ENCODE results near the gene WSCD1.

WSCD1 gene

GRCh38 chr17:6086603-6087400 lies 16.6 kb downstream of the WSCD1 start:
- no peak for DNase-seq

- no peak for DNase-seq
These were observed 18.0 kb downstream of the WSCD1 start for GRCh38 chr17:6088141-6088540.

DNA sequence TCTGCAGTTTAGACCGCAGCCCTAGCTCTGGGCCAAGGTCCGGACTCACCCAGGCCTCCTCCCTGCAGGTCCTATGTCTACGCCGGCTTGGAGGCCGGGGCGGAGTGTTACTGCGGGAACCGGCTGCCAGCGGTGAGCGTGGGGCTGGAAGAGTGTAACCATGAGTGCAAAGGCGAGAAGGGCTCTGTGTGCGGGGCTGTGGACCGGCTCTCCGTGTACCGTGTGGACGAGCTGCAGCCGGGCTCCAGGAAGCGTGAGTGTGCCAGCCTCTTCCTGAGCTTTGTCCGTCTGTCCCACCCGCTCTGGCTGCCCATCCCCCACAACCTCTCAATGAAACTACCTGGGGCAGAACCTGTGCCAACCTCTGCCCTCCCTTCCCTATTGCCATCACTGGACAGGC lies 20.1 kb downstream of the WSCD1 start:
- DNase-seq: no peak

GRCh38 chr17:6092182-6092902 lies 22.2 kb downstream of the WSCD1 start:
- no peak for DNase-seq

DNA sequence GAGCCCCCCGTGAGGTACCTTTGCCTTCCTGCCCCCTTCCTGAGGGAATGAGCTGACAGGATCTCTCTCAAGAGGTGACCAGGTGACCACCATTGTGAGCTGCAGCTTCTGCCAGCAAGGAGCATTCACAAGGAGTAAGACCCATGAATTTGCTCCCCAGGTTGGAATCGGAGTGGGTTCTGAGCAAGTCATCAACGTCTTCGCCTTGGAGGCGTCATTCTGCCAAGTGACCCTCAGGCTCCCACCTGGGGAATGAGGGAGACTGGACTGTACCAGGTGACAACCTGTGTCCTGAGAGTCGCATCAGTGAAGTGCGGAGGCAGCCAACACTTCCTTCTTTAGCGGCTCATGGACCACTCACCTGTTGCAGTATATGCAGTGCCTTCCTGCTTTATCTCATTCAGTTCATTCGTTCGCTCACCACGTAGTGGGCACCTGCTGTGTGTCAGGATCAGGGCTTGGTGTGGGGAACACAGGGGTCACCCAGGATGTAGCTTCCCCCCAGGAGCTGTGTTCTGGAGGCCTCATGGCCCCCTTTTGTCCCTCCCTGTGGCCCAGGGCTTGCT lies 22.8 kb downstream of the WSCD1 start:
- no peak for DNase-seq

- DNase-seq: no peak
These were observed 24.3 kb downstream of the WSCD1 start for GRCh38 chr17:6094453-6094852.

DNA sequence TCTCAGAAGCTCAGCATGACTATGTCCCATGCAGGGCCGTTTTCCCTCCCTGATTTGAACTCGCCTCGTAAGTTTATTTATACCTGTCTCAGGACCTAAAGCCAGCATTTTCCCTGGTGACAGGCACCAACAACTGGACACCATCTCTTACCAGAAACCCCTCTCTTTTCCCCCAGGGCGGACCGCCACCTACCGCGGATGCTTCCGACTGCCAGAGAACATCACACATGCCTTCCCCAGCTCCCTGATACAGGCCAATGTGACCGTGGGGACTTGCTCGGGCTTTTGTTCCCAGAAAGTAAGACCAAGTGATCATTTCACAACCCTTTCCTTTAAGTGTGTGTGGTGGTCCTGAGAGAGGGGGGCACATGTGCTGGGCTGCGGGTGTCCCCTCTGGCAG lies 24.7 kb downstream of the WSCD1 start:
- no peak for DNase-seq

- DNase-seq: no peak
These were observed 25.3 kb downstream of the WSCD1 start for GRCh38 chr17:6095501-6095900.

GRCh38 chr17:6096201-6097004 lies 26.2 kb downstream of the WSCD1 start:
- DNase-seq: no peak

DNA sequence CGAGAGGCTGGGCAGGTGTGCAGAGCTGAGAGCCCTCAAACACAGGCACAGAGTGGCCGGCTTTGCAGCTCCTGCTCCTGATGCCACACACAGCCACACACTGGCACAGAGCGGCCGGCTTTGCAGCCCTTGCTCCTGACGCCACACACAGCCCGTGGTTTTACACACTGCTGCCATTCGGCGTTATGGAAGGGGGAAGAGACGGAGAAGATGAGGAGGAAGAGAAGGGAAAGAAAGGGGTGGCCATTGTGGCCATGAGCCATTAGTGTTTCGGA lies 26.8 kb downstream of the WSCD1 start:
- DNase-seq: no peak

DNA sequence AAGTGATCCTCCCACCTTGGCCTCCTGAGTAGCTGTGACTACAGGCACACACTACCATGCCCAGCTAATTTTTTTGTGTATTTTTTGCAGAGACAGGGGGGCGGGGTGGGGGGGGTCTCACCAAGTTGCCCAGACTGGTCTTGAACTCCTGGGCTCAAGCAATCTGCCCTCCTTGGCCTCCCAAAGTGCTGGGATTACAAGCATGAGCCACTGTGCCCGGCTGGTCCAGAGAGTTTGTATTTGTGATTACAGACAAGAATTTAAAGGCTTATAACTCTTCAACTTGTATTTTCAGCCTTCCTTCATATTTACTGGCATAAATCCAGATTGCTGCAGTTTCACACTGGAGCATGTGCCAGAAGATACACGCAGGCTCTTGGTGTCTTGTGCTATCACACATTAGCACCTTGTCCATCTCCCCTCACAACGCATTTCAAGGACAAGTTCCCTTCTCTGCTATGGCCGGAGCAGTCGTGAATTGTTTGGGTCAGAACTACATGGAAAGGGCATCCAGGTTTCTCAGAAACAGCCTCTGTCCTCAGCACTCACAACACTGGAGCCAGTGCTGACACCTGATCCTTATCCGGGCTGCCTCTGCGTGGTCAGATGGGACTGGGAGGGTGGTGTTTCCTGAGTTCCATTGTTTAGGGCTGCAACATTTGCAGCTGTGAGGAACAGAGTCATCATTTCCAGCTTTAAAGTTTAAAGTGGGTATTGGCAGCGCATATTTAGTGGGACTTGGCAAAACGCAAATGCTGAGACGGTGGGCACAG lies 28.1 kb downstream of the WSCD1 start:
- no peak for DNase-seq

GRCh38 chr17:6098823-6099180 lies 28.6 kb downstream of the WSCD1 start:
- DNase-seq: no peak

GRCh38 chr17:6099492-6099891 lies 29.3 kb downstream of the WSCD1 start:
- no peak for DNase-seq

- DNase-seq: no peak
These were observed 30.0 kb downstream of the WSCD1 start for GRCh38 chr17:6100146-6100545.

DNA sequence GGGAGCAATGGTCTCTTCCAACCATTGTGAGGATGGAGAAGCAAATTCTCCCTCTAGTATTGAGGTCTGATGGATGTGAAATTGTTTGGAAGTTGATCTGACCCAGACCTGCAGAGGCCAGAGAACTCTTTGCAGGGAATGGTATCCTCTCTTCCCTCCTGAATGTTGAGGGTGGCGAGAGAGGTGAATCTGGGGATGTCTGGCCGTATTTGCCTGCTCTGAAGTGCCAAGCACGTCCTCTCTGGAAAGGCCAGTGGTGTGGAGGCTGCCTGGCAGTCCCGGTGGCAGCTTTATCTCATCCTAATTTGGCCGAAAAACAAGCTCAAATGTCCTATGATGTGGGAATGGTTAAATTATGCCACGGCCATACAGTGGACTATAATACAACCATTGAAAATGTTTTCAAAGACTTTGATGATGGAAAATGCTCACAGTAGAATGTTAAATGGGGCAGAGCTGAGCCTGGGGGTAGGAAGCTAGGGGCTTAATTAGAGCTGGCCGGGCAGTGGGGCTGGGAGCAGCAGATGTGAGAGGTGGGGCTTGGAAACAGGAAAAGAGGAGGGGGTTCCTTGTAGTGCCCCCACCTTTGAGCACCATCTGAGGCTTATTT lies 30.8 kb downstream of the WSCD1 start:
- no peak for DNase-seq

DNA sequence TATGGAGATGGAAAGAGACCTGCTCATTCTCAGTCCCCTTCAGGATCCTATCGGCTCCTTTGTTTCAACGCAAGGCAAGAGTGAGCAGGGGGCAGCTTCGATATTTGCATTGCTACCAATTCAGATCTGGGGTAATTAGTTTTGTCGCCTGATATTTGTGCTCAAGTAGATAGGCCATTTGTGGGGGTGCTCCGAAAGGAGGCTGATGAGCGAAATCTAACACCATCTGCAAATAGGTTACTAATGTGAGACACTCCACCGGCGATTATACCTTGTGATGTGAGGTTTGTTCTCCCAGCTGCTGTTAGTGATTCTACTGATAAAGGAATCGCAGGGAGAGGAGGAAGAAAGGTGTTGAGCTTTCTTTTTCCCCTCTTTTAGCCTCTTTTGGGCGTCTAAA lies 31.5 kb downstream of the WSCD1 start:
- no peak for DNase-seq

DNA sequence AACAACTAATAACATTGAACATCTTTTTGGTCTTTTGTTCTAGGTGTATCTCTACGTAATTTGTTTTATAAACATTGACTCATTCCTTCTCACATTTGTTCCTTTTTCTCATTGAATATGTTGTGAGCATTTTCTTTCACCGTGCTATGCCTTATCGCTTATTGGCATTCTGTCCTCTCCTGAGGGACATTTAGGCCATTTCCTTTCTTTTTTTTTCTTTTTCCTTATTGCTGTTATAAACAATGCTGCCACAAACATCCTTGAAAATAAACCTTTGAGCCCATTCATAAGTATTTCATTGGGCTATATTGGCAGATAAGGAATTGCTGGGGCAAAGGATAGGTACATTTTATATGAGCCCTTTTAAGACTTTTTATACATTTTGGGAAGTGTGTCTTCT lies 32.4 kb downstream of the WSCD1 start:
- DNase-seq: no peak

DNA sequence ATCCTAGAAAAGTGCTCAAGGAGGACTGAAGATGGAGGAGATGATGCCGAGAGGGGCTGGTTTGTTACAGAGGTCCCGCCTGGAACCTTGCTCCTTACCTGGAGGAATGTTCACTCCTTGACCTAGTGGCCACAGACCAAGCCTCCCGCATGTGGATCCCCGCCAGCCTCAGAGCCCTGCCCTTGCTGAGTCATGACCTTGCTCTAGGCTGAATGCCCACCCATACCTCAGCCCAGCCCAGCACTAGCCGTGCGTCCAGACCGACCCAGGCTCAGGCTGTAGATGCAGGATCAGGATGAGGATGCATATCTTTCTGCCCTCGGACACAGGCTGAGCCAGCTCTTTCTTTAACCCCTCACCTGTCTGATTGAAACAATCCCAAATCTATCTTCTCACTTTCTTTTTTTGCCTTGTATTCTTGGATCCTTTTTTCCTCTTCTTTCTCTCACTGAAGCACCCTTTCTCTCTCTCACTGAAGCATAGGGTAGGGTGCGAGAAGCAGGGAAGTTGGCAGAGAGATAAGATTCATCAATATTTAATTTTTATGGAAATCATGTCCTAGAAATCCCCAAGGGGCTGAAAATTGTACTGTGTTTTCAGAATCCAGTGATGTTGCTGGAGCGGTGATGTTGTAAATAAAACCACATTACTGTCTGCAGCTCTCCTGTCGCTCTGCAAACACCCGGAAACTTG lies 34.9 kb downstream of the WSCD1 start:
- DNase-seq: no peak

DNA sequence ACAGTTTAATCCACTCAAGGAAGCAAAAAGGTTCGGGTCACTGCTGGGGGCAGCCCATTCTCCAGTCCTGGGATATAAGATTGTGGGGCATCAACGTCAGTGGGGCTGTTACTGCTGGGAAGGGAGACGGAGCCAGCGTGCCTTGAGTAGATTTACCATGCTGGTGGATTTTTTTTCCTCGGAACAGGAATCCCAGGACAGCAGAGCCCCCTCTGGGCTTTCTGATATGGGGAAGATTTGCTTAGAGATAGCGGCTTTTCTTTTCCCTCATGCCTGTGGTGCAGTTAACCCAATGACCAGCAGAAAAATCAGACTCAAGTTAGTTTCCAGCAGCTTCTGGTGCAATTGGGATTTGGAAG lies 35.4 kb downstream of the WSCD1 start:
- no peak for DNase-seq

GRCh38 chr17:6106212-6106611 lies 36.0 kb downstream of the WSCD1 start:
- DNase-seq: no peak

- no peak for DNase-seq
These were observed 37.6 kb downstream of the WSCD1 start for GRCh38 chr17:6107791-6108190.

- DNase-seq: no peak
These were observed 38.2 kb downstream of the WSCD1 start for GRCh38 chr17:6108382-6108781.

Measured in fibroblast of skin of right quadriceps (primary cell).